NOMO-1 treated with DMSO at 0.1 percent for 48 hours (cell line): Measurements from ENCODE around the gene RAB8B.

Source experiments
- DNase-seq: peaks from one replicate; lab custom pipeline; 2025; ENCODE audit not compliant: unreplicated experiment; lab: John Stamatoyannopoulos, UW

Gene RAB8B

GRCh38 chr15:63261311-63261710 lies 71.9 kb downstream of the RAB8B start:
- no peak for DNase-seq

DNA sequence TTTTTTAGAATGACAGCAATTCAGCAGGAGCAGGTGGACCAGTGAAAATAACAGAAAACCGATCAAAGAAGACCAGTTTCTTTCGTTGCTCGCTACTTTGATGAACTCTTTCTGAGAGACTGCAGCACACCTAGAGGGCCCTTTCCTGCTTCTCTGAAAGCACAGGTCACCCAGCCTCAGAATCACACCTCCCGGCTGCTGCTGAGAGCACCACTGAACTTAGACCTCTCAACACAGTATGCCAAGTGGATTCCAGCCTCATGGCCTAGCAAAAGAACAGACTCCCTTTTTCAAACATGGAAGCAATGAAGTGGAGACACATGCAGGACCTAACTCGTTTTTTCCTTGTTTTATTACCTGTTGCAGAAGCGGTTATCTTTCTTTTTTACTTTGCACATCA lies 74.1 kb downstream of the RAB8B start:
- no peak for DNase-seq

GRCh38 chr15:63264688-63265293 lies 75.4 kb downstream of the RAB8B start:
- no peak for DNase-seq

DNA sequence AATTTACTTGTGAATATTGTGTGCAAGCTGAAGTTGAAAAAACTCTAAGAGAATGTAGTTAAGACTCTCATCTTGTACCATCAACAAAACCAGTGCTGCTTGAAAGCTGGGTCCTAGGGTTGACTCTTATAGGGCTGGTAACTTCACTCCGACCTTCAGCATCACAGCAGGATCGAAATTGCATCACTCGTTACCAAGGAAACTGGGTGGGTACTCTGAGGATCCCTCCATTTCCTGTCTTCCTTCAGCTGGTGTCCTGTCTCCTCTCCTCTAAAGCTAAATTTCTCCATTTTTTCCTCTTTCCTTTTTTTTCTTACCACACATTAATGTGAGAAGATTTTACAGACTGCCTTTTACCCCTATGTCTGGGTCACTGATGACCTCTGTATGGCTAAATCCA lies 85.0 kb downstream of the RAB8B start:
- no peak for DNase-seq

DNA sequence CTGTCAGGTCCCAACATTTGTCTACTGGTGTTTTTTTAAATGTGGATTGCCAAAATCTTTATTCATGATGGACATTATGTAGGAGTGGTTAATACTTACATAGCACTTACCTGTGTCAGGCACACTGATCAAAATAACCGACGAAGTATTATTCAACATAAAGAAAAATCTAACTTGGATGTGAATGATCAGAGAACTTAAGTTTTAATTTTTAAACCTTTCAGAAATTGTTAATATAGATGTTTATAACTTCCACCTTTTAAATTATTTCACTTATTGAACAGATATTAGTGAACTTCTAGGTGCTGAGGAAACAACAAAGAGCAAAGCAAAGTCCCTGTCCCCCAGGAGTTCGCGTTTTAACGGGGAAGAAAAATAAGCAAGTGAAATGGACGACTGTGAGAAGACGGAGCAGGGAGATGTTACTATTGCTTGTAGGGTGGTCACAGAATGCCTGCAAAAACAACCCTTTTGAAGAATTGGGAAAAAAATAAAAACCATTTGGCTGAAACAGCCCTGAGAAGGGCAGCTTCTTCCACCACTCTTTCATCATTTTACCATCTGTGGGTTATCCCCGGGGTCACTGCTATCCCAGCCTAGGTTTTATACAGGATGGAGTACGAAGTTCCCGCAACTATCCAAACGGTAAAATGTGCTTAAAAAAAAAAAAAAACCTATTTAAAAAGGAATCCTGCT lies 87.1 kb downstream of the RAB8B start:
- DNase-seq = no peak

DNA sequence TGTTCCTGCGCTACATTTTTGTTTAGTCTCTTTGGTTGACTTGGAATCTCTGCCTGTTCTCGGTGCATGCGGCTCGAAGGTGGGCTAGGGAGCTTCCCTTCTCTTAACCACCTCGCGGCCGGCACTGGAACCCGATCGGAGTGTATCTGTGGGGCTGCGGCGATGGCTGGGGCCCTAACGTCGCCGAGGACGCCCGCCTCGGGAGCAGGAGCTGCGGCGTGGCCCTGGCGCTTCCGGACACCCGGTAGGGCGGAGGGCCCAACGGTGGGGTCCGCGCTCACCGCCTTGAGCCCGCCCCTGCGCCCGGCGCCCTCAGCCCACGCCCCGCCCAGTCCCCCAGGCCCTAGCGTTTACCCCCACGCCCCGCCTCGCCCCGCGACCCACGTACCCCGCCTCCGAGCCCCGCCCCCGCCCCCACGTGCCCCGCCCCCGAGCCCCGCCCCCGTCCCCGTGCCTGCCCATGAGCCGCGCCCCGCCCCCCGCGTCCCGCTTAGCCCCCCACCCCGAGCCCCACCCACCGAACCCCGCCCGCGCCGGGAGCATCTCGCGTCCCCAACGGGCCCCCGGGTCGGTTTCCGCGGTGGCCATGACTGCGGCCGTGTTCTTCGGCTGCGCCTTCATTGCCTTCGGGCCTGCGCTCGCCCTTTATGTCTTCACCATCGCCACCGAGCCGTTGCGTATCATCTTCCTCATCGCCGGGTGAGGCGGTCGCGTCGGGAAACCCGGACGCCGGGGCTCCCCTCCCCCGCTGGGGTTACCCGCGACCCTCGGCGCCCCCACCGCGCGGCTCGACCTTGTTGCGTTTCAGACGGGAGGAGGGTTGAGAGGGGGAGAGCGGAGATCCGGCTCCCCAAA lies 87.9 kb downstream of the RAB8B start, which contains the start of gene APH1B:
TSS of gene APH1B (plus strand) at position 568 of the 855 bp plus-strand sequence. CDS start at position 587, 19 bp downstream.
- peak; percentile 88 for DNase-seq

GRCh38 chr15:63277893-63278456 lies 88.6 kb downstream of the RAB8B start:
- no peak for DNase-seq

DNA sequence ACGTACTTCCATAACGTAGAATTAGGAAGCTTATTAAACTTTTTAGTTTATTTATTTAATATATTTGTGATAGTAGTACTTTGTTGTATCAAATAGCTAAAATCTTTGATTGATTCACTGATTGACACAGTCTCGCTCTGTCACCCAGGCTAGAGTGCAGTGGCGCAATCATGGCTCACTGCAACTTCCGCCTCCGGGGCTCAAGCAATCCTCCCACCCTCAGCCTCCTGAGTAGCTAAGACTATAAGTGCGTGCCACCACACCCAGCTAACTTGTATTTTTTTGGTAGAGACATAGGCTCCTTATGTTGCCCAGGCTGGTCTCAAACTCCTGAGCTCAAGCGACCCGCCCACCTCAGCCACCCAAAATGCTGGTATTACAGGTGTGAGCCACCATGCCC lies 93.7 kb downstream of the RAB8B start:
- peak; percentile 12 for DNase-seq

DNA sequence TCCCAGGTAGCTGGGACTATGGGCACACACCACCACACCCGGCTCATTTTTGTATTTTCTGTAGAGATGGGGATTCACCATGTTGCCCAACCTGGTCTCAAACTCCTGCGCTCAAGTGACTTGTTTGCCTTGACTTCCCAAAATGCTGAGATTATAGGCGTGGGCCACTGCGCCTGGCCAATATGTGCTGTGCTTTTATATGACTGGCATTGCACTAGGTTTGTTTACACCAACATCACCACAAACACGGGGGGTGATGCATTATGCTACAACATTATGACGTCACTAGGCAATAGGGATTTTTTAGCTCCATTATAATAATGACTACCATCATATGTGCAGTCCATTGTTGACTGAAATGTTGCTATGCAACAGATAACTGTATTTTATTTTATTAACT lies 94.9 kb downstream of the RAB8B start:
- no peak for DNase-seq

- no peak for DNase-seq
Measured at GRCh38 chr15:63287109-63287508, 97.7 kb downstream of the RAB8B start.

- DNase-seq = no peak
Measured at GRCh38 chr15:63288342-63288741, 98.9 kb downstream of the RAB8B start.

DNA sequence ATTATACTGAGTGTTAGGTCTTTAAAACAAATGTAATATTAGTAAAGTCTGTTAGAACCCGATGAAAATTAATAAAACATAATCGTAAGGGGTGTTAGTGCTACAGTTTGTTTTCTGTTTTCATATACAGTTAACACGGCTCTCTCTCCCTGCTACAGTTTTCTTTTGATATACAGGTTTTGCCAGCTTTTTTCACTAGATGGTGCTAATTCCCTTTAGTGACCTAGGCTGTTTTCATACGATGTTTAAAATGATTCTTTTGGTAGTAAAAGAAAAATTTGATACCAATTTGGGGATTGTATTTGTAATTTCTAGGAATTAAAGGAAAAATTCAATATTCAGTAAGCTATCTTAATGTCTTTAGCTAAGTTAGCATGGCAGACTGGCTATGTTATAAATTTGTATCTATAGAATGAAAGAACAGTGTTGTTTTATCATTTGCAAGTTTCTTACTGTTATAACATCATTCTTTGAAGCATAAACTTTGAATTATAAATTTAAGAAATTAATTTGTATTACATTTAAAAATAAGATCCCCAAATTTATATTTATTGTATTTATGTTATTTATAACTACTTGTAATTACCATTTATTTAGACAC lies 99.5 kb downstream of the RAB8B start:
- DNase-seq = peak; percentile 49

DNA sequence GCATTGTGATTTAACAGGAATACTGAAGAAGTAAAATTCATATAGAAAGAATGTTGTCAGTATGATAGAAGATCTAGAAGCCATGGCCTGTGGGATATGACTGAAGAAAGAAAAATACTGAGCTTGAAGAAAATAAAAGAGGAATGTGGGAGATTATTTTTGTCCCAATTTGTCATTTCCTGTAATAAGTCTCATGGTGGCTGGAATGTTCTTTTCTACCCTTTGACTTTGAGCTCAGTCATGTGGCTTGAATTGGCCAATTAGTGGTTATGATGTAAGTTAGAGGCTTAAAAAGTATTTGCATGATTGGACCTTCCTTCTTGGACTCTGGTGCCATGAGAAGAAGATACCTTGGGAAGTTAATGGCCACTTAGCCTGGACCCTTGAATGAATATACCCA lies 102.1 kb downstream of the RAB8B start:
- peak; percentile 13 for DNase-seq

DNA sequence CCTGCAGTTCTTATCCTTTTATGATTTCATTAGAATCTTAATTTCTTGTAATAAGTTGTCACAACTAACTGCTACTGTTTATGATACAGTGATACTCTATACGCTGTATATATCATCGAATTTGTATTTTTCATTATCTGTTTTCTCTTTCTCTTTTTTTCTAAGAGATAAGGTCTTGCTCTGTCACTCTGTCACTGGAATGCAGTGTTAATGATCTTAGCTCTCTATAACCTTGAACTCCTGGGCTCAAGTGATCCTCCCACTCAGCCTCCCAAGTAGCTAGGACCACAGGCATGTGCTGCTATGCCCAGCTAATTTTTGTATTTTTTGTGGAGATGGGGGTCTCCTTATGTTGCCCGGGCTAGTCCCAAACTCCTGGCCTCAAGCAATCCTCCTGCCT lies 102.8 kb downstream of the RAB8B start:
- no peak for DNase-seq

GRCh38 chr15:63292771-63293170 lies 103.4 kb downstream of the RAB8B start:
- DNase-seq = no peak

GRCh38 chr15:63294359-63294758 lies 105.0 kb downstream of the RAB8B start:
- no peak for DNase-seq

DNA sequence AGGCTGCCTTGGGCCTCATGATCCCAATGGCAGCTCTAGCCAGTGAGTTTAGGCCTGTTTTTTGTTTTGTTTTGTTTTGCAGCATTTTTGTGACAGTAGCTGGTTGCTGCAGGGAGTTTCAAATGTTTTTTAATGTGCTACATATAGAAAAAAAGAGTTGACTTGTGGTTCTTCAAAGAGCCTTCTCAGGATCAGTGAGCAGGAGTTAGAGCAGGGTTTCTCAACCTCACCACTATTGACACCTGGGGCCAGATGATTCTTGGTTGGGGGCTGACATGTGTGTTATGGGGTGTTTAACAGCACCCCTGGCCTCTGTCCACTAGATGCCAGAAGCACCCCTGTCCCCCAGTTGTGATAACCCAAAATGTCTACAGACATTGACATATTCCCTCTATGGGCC lies 105.9 kb downstream of the RAB8B start:
- no peak for DNase-seq

DNA sequence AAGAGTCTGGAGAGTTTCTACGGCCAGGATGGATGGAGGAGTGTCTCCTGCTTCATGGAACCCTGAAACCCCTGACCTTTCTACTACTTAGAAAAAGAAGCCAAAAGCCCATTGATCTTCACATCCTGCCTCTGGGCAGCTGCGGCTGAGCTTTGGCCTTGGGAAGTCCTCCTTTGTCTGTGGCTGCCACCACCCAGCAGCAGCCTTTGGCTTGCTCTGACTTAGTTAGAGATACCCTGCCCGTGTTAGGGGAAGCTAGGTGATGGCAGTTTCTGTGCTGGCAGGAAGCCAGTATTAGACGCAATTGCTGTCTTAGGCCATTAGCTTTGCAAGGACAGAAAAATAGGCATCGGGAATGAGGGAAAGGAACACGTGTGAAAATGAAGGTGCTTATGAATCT lies 106.8 kb downstream of the RAB8B start:
- no peak for DNase-seq

DNA sequence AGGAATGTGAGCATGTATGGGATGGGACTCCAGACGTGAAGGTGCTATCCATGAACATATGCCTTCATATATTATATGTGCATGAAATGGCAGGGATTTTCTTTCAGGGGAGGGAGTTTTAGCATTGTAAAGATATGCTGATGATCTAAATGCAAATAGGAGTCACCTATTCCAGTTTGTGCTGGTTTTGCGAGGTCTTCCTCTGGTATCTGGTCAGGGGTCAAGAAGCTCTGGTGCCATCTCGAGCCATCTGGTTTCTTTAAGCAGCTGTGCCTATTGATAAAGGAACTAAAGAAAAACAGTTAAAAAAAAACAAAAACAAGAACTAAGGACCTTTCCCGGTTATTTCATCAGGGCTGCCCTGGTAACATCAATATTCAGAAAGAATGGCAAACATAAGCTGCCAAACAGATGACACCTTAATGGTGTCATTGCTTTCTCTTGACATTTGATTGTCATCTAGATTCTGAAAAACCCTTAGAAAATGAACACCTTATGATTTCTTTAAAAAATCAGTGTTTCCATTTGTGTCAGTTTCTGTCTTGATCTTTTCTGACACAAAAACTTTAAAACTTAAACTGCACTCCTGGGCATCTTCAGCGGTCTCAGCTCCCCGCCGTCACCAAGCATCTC lies 110.7 kb downstream of the RAB8B start:
- no peak for DNase-seq

GRCh38 chr15:63301088-63301487 lies 111.7 kb downstream of the RAB8B start:
- DNase-seq = no peak

- DNase-seq = no peak
Measured at GRCh38 chr15:63305260-63305659, 115.9 kb downstream of the RAB8B start.
